Measurements from ENCODE around the gene ARHGAP22. TPM values are rescaled to one million over a fixed set of nuclear protein-coding genes. Genes with fewer than 3 reads are reported as not detected.

ARHGAP22 gene
- total RNA-seq, 1 donor, result 60.2 TPM

GRCh38 chr10:48452879-48453412, 151.9 kb downstream of the ARHGAP22 start:
- no peak for TF ChIP-seq CTCF (IDR thresholded peaks at IDR 0.05; ENCODE audit: insufficient read depth, low read length)
- DNase-seq (ENCODE audit: low read depth), result no peak
- no peak overlapping the region for H3K4me3 ChIP-seq (ENCODE audit: low read depth, low read length)

- no peak for DNase-seq (ENCODE audit: low read depth)
- no peak for TF ChIP-seq CTCF (IDR thresholded peaks at IDR 0.05; ENCODE audit: insufficient read depth, low read length)
- H3K4me3 ChIP-seq (ENCODE audit: low read depth, low read length), result no peak overlapping the region
Measured at GRCh38 chr10:48451969-48452878, 152.6 kb downstream of the ARHGAP22 start.

- no peak for DNase-seq (ENCODE audit: low read depth)
Measured at GRCh38 chr10:48450741-48451466, 154.0 kb downstream of the ARHGAP22 start.

GRCh38 chr10:48450233-48450740, 154.6 kb downstream of the ARHGAP22 start:
- no peak for DNase-seq (ENCODE audit: low read depth)
- TF ChIP-seq CTCF (IDR thresholded peaks at IDR 0.05; ENCODE audit: insufficient read depth, low read length), result no peak
- no peak overlapping the region for H3K4me3 ChIP-seq (ENCODE audit: low read depth, low read length)

More at GRCh38 chr10:48450741-48451466, 154.0 kb downstream of the ARHGAP22 start:
- H3K4me3 ChIP-seq (ENCODE audit: low read depth, low read length), result no peak overlapping the region
- TF ChIP-seq CTCF (IDR thresholded peaks at IDR 0.05; ENCODE audit: insufficient read depth, low read length), result no peak

GRCh38 chr10:48449501-48450232, 155.2 kb downstream of the ARHGAP22 start:
- no peak for TF ChIP-seq CTCF (IDR thresholded peaks at IDR 0.05; ENCODE audit: insufficient read depth, low read length)
- H3K4me3 ChIP-seq (ENCODE audit: low read depth, low read length), result no peak overlapping the region
- no peak for DNase-seq (ENCODE audit: low read depth)

- TF ChIP-seq CTCF (IDR thresholded peaks at IDR 0.05; ENCODE audit: insufficient read depth, low read length), result no peak
- no peak overlapping the region for H3K4me3 ChIP-seq (ENCODE audit: low read depth, low read length)
- DNase-seq (ENCODE audit: low read depth), result peak; percentile 59
Measured at GRCh38 chr10:48448796-48449195, 156.1 kb downstream of the ARHGAP22 start.
